Stomach smooth muscle (tissue), 2 donors: ENCODE measurements around the gene TPX2.

Experiments
- H3K27ac ChIP-seq: one replicate; pipeline ENCODE4 v1.7.0; 2013; ENCODE audit warnings: mild to moderate bottlenecking, low read length, inconsistent platforms
- H3K27me3 ChIP-seq, 2 donors: one replicate each; pipeline ENCODE4 v1.7.0; 2013; ENCODE audit warnings: low read length in 2 of 2; ENCODE audit not compliant: insufficient read depth in 2 of 2, control insufficient read depth in 1 of 2
- H3K36me3 ChIP-seq, 2 donors: one replicate each; pipeline ENCODE4 v1.7.0; 2013; ENCODE audit warnings: low read length in 2 of 2; ENCODE audit not compliant: control insufficient read depth in 2 of 2, insufficient read depth in 2 of 2
- H3K4me1 ChIP-seq: one replicate; pipeline ENCODE4 v1.7.0; 2013; ENCODE audit warnings: low read length; ENCODE audit not compliant: control insufficient read depth, insufficient read depth
- H3K4me3 ChIP-seq, 2 donors: one replicate each; pipeline ENCODE4 v1.7.0; 2013; ENCODE audit warnings: low read length in 2 of 2
- H3K9ac ChIP-seq, 2 donors: one replicate each; pipeline ENCODE4 v1.7.0; 2013; ENCODE audit warnings: low read length in 2 of 2, mild to moderate bottlenecking in 1 of 2
- H3K9me3 ChIP-seq, 2 donors: one replicate each; pipeline ENCODE4 v1.7.0; 2013; ENCODE audit warnings: low read length in 2 of 2; ENCODE audit not compliant: control insufficient read depth in 2 of 2
- donor health status: healthy.
- donor health status: Pancreatic carcinoma.

Gene TPX2

DNA sequence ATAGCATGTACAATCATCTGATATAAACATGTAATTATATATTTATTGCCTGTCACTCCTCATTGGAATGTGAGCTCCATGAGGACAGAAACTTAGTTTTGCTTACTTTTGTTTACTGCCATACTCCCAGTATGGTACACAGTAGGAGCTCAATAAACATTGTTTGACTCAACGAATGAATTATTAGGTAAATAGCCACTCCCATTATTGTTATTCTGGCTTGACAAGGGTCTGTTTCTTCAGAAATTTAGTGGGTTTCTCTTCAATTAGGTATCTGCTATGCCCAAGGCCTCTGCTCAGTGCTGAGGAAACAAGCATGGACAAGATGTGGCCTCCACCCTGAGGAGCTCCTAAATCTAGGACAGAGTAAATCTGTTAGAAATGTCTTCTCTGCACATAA, 22.7 kb upstream of the TPX2 start:
- Histone ChIP-seq H3K4me3 (no peak overlapping the region), H3K27me3 (no peaks in the 10 kb centered on the region), H3K27ac (no peak overlapping the region), H3K9me3 (no peaks in the 10 kb centered on the region), H3K9ac (no peak overlapping the region), H3K4me1 (peaks cover 61% of the 10 kb centered on the region), H3K36me3 (peaks cover 4 to 20% of the 10 kb centered on the region in 2 donors)

DNA sequence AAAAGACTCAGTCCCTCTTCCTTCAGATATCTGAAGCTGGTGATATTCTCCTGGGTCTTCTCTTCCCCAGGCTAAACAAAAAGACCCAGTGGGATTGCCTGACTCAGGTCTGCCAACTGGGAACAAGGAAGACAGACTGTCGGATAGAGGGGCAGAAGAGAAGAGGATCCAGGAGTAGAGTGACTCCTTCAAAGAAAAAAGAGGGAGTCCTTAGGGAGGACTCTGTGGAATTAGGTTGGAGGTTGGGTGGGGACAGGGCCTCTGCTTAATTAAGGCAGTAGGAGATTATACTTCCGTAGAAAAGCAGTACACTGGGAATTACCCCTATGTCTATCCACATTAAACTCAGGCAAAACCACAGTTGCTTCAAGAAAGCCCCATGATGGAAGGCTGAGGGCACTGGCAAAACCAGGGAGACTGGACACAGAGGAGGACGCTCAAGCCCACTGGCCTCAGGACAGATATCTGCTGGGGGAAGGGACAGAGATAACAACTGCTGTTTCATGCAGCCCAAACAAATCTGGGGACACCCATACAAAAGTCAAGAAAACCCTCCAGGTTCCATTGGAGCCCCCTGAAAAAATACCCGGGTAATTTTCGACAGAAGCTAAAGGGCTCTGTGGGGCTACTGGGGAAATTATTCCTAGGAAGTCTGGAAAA, 22.1 kb upstream of the TPX2 start:
- Histone ChIP-seq H3K9me3 (no peaks in the 10 kb centered on the region), H3K4me3 (peak overlapping the region in 1 of 2 donors; percentile 44), H3K27ac (no peak overlapping the region), H3K9ac (no peak overlapping the region), H3K4me1 (peaks cover 61% of the 10 kb centered on the region), H3K36me3 (peaks cover 4 to 24% of the 10 kb centered on the region in 2 donors), H3K27me3 (no peaks in the 10 kb centered on the region)

DNA sequence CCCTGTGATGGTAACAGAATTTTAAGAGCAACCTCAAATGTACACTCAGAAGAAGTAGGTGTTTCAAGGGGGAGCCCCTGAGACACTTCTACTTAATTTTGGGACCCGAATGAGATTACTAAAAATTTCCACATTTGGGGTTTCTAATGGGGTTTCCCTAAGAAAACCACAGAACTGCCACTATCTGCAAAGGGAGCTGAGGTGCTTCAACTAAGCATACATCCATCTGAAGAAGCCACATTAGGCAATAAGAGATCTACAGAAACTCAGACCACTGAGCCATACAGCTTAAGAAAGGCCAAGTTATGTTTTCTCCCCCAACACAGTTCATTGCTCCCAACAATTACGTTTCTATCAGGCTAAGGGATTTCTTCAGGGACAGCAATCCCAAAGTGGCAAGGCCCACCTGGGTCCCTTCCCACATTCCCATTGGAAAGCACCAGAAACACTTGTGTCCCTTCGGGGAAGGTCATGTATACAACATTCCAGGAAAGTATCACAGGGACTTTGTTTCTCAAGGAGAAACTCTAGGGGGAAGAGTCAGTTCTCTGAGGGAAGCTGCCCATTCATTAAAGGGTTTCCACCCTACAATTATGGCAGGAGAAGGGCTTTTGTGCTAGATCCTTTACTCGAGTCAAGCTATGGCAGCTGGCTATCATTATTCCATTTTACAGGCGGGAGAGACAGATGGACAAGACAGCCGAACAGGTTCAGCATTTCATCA, 21.4 kb upstream of the TPX2 start:
- H3K27me3 ChIP-seq, result no peaks in the 10 kb centered on the region
- H3K27ac ChIP-seq, result no peak overlapping the region
- no peaks in the 10 kb centered on the region for H3K9me3 ChIP-seq
- H3K36me3 ChIP-seq, result peaks cover 4 to 24% of the 10 kb centered on the region in 2 donors
- H3K4me3 ChIP-seq, result peak overlapping the region in 1 of 2 donors; percentile 35
- H3K4me1 ChIP-seq, result peaks cover 56% of the 10 kb centered on the region
- peak overlapping the region in 1 of 2 donors; percentile 21 for H3K9ac ChIP-seq

DNA sequence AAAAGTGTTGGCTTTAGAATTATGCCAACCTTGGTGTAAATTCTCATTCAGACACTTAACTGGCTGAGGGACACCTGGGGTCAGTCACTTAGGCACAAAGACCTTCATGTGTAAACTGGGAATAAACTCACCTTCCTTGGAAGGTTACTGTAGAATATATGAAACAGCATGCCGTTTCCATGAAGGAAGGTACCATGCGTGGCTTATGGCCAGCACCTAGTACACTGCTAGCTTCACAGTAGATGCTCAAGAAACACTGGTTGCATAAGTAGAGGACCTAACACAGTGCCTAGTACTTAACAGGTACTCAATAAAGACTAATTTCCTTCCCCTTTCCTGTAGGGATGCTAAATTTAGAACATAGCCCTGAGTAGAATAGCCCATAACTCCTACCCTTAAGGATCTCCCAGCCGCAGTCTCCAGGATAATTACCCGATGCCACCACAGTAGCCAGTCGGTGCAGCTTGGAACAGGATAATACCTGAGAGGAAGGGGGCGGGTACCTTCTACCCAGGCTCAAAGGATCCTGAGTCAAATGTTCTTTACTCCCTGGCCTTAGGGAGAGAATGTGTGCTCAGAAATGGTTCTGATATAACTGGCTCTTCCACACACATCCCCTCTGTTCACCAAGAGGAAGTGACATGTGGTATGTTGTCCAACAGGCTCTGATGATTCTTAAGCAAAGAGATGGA, 20.0 kb upstream of the TPX2 start:
- Histone ChIP-seq H3K4me3 (peak overlapping the region; percentile 11 to 92), H3K36me3 (peaks cover 4 to 22% of the 10 kb centered on the region in 2 donors), H3K27ac (no peak overlapping the region), H3K27me3 (no peaks in the 10 kb centered on the region), H3K9me3 (no peaks in the 10 kb centered on the region), H3K4me1 (peaks cover 52% of the 10 kb centered on the region), H3K9ac (no peak overlapping the region)

DNA sequence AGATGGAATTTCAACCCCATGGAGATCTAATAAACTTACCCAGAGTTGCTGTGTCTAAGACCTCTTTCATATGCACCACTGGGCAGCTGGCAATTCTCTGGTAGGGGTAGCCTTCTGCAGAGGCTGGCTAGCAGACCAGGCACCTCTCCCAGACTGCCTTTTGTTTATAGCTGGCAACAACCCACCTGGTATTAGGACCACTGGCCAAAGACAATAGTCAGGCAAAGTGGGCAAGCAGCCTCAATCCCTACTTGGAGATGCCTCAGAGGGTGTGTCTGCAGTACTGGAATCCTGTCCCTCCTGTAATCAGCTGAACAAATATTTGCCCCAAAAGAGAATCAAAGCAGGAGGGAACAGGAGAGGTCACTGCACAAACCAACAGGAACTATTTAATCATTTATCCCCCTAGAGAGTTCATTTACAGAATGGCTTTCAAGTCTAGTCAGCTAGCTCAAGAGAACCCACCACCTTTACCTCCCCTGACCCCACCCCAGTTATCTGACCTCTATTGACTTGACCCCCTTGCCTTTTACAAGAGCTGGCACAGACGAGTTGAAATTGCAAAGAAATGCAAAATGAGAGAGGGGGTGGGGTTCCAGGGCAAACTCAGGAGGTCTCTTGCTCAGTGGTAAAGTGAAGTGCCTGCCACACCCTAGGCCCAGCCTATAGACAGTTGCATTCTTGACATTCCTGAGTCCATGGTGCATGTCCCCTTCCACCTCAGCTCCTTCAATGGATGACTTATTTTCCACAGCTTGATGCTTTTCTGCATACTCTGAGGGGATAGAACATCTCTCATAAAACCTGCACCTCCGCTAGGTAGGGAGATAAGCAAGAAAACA, 19.2 kb upstream of the TPX2 start:
- H3K9ac ChIP-seq, result no peak overlapping the region
- H3K4me1 ChIP-seq, result peaks cover 50% of the 10 kb centered on the region
- no peaks in the 10 kb centered on the region for H3K27me3 ChIP-seq
- H3K36me3 ChIP-seq, result peaks cover 4 to 20% of the 10 kb centered on the region in 2 donors
- H3K27ac ChIP-seq, result no peak overlapping the region
- peak overlapping the region; percentile 92 to 96 for H3K4me3 ChIP-seq
- H3K9me3 ChIP-seq, result no peaks in the 10 kb centered on the region

DNA sequence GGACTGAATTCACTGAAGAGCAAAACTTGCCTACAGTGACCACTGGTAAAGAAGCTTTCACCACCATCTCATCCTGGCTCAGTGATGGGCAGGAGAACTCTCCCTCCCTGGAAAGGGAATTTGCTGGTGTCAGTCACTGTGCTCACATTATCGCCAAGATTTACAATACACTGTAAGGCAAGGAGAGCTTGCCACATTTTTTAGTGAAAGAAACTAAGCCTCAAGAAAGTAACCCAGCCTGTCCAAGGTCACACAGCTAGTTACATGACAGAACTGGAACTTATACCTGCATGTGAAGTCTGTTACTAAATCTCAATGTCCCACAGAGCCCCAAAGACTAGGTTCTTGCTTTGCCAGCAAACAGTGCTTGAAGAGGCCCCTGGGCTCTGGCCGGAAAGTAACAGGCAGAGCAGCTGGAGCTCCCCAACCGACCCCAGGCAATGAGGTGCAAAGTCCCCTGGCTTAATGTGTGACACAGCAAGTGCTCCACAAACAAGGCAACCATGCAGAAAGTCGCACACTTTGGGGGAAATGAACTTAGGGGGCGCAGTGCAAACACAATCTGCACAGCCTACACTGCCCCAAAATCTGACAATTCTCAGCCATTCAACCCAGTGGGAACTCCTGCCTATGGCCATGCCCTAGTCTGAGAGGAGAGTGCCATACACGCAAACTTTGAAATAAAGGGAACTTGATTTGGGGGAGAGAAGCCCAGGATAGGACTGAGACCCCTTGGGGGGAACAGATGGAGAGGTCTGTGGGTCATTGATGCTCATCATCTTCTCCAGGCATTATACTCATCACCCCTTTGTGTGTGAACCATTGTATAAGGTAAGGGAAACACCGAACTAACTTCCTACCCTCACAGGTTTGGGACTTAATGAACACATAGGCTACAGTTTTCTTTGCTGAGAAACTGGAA, 18.3 kb upstream of the TPX2 start:
- Histone ChIP-seq H3K4me3 (peak overlapping the region; percentile 92 to 96), H3K4me1 (peaks cover 50% of the 10 kb centered on the region), H3K27ac (no peak overlapping the region), H3K27me3 (no peaks in the 10 kb centered on the region), H3K9ac (peak overlapping the region; percentile 62 to 100), H3K9me3 (no peaks in the 10 kb centered on the region), H3K36me3 (peaks cover 4 to 17% of the 10 kb centered on the region in 2 donors)

DNA sequence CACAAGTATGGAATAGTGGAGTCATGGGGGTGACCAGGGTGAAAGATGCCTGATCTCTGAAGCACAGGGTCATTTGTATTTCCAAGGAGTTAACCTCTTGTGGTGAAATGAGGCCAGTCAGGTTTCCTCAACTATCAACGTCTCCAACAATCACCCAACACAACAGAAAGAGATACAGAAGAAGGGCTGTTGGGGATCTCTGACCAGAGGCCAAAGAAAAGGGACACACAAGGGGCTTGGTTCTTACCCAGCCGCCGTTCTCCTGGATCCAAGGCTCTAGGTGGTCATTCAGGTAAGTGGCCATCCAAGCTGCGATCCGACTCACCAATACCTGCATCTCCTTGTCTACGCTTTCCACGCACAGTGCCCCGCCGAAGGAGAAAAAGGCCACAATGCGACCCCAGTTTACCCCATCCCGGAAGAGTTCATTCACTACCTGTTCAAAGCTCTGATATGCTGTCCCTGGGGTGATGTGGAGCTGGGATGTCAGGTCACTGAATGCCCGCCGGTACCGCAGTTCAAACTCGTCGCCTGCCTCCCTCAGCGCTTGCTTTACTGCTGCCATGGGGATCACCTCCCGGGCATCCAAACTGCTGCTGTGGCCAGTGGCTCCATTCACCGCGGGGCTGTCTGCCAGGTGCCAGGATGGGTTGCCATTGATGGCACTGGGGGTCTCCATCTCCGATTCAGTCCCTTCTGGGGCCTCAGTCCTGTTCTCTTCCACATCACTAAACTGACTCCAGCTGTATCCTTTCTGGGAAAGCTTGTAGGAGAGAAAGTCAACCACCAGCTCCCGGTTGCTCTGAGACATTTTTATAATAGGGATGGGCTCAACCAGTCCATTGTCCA, 17.5 kb upstream of the TPX2 start:
- Histone ChIP-seq H3K27me3 (no peaks in the 10 kb centered on the region), H3K9ac (peak overlapping the region; percentile 98 to 100), H3K4me3 (peak overlapping the region; percentile 92 to 96), H3K36me3 (peaks cover 4 to 17% of the 10 kb centered on the region in 2 donors), H3K27ac (peak overlapping the region; percentile 98), H3K9me3 (no peaks in the 10 kb centered on the region), H3K4me1 (peaks cover 49% of the 10 kb centered on the region)

DNA sequence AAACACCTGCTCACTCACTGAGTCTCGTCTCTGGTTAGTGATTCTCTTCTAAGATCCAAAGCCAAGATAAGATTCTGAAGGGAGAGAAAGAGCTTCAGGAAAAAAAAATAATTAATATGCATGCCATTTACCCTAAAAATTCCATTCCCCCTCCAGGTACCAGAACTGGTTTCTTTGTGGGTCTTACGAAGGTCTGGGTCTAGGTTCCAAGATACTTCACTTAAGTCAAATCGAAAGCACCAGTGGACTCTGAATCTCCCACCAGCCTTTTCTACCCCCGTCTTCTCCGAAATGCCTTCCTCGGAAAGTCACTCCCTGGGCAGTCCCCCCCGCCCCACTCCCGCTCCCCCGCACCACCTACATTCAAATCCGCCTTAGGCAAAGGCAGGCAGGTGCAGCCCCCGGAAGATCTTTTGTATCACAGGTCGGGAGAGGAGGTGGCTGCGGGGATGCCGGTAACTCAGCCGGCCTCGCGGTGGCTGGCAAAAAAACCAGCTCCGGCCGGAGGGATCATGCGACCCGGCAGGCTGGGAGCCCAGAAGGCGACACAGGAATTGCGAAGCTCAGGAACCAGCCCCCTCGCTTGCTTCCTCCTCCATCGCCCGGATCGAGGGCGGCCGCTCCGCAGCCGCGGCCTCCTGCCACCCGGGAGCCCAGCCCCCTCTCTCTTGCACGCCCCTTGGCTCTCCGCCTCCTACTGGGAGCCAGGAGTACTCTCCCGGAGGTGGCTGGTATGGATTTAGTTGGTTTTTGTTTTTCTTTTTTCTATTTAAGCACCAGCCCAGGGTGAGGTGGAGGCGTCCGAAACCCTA, 16.6 kb upstream of the TPX2 start, which contains the start of gene BCL2L1:
Gene BCL2L1, minus strand, starts transcription at position 612 of the 812 bp plus-strand sequence. CDS start 650 bp downstream, outside the sequence.
- H3K27ac ChIP-seq, result peak within 1 kb of the TSS; percentile 98
- H3K27me3 ChIP-seq, result no peaks in the 10 kb centered on the region
- no peaks in the 10 kb centered on the region for H3K9me3 ChIP-seq
- H3K9ac ChIP-seq, result peak within 1 kb of the TSS; percentile 98 to 100
- peaks cover 4 to 17% of the 10 kb centered on the region in 2 donors for H3K36me3 ChIP-seq
- peaks cover 45% of the 10 kb centered on the region for H3K4me1 ChIP-seq
- H3K4me3 ChIP-seq, result peak within 1 kb of the TSS; percentile 92 to 96
